GM12892 (cell line): ENCODE results near the gene PLPP4.

ENCODE experiments used
- POLR2A ChIP-seq: IDR thresholded peaks from 2 replicates; pipeline ENCODE4 v1.6.1; 2011; ENCODE audit warnings: low read depth, low read length, control low read depth
- POLR2AphosphoS5 ChIP-seq: IDR thresholded peaks from 2 replicates; pipeline ENCODE4 v1.6.1; 2011; ENCODE audit warnings: low read depth, low read length, control low read depth
- TAF1 ChIP-seq: IDR thresholded peaks from 2 replicates; pipeline ENCODE4 v1.6.1; 2011; ENCODE audit warnings: low read depth, mild to moderate bottlenecking, control low read depth, low read length, borderline replicate concordance

DNA sequence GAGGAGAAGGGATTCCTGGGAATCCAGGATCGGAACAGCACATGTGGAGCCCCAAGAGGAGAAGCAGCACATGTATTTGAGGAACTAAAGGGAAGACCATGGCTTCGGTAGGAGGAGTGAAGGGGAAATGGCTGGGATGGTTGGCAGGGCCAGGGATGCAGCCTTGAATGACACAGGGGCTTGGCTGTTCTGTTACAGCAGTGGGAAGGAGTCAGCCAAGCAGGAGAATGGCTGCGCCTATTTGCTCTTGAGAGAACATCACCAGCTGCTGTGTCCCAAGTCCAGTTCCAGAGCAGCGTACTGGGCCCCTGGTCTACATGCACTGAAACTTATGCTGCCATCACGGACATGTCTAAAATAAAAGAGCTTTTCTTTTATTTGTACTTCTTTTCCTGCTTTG, 130.0 kb downstream of the PLPP4 start:
- TF ChIP-seq POLR2A (no peak), TAF1 (no peak), POLR2AphosphoS5 (no peak)
